ENCODE results near the gene STK35. TPM values are rescaled to one million over a fixed set of nuclear protein-coding genes. Genes with fewer than 3 reads are reported as not detected.
A peak's percentile ranks its signal among the peaks of the same experiment; 100 is the strongest.

STK35 gene
- total and polyA plus RNA-seq, 2 of the 8 experiments (the other 6 are each of a cell fraction or from before 2014, with no cell fraction given): 24.9 to 45.0 TPM

GRCh38 chr20:2102585-2103460 is 1.2 kb downstream of the STK35 start (continued):
- TF ChIP-seq ATF3 (IDR thresholded peaks at IDR 0.05; ENCODE audit: insufficient read depth, low read depth, low read length) (no peak), USF2 (IDR thresholded peaks at IDR 0.05; ENCODE audit: low read length) (no peak), TAF1 (IDR thresholded peaks at IDR 0.05; ENCODE audit: low read depth, low read length) (peak; percentile 94), BACH1 (IDR thresholded peaks at IDR 0.05; ENCODE audit: low read length) (no peak), KDM4A (IDR thresholded peaks at IDR 0.05; ENCODE audit: low read depth, low read length, severe bottlenecking) (peak; percentile 74), PHF8 (conservative IDR thresholded peaks at IDR 0.05; ENCODE audit: low read depth, low read length) (peak; percentile 97), POU5F1 (IDR thresholded peaks at IDR 0.05; ENCODE audit: low read depth, low read length) (no peak), CBX8 (IDR thresholded peaks at IDR 0.05; ENCODE audit: borderline replicate concordance, low read depth, low read length) (no peak), CHD1 (IDR thresholded peaks at IDR 0.05; ENCODE audit: low read depth, low read length) (no peak), HDAC2 (IDR thresholded peaks at IDR 0.05; ENCODE audit: borderline replicate concordance in 1 of 2, low read depth in 2 of 2, low read length in 2 of 2) (no peak), SIN3A (conservative IDR thresholded peaks at IDR 0.05 in 1 of 2, IDR thresholded peaks at IDR 0.05 in 1 of 2; ENCODE audit: low read depth in 1 of 2, low read length in 2 of 2) (no peak; a peak in 1 of 4 replicates), RNF2 (IDR thresholded peaks at IDR 0.05; ENCODE audit: borderline replicate concordance, low read depth, low read length, missing control alignments, poor library complexity, severe bottlenecking) (no peak), KDM5A (IDR thresholded peaks at IDR 0.05; ENCODE audit: low read length) (no peak), RAD21 (IDR thresholded peaks at IDR 0.05 in 1 of 2, conservative IDR thresholded peaks at IDR 0.05 in 1 of 2; ENCODE audit: low read depth in 2 of 2, low read length in 2 of 2) (no peak), SIRT6 (IDR thresholded peaks at IDR 0.05; ENCODE audit: low read length) (no peak), RFX5 (IDR thresholded peaks at IDR 0.05; ENCODE audit: borderline replicate concordance, low read depth, low read length) (no peak), MAFK (IDR thresholded peaks at IDR 0.05; ENCODE audit: low read depth, low read length) (no peak), JUND (IDR thresholded peaks at IDR 0.05; ENCODE audit: low read length) (no peak), EGR1 (IDR thresholded peaks at IDR 0.05; ENCODE audit: borderline replicate concordance, low read depth, low read length) (peak; percentile 81; the same call in 1 of the 2 replicates), GTF2F1 (IDR thresholded peaks at IDR 0.05; ENCODE audit: borderline replicate concordance, low read depth, low read length) (no peak)
